ENCODE measurements around the gene CFD.

DNA sequence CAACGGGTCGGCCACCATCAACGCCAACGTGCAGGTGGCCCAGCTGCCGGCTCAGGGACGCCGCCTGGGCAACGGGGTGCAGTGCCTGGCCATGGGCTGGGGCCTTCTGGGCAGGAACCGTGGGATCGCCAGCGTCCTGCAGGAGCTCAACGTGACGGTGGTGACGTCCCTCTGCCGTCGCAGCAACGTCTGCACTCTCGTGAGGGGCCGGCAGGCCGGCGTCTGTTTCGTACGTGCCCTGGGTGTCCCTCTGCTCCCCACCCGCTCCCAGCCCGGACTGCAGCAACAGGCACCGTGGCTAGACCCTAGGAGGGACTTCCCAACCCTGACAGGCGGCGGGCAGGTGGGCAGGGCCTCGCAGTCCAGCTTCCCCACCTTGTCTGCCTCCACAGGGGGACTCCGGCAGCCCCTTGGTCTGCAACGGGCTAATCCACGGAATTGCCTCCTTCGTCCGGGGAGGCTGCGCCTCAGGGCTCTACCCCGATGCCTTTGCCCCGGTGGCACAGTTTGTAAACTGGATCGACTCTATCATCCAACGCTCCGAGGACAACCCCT, 3.8 kb upstream of the CFD start:
- TF ChIP-seq EZH2phosphoT487 (IDR thresholded peaks at IDR 0.05) = no peak
- TF ChIP-seq, protein P1, sequence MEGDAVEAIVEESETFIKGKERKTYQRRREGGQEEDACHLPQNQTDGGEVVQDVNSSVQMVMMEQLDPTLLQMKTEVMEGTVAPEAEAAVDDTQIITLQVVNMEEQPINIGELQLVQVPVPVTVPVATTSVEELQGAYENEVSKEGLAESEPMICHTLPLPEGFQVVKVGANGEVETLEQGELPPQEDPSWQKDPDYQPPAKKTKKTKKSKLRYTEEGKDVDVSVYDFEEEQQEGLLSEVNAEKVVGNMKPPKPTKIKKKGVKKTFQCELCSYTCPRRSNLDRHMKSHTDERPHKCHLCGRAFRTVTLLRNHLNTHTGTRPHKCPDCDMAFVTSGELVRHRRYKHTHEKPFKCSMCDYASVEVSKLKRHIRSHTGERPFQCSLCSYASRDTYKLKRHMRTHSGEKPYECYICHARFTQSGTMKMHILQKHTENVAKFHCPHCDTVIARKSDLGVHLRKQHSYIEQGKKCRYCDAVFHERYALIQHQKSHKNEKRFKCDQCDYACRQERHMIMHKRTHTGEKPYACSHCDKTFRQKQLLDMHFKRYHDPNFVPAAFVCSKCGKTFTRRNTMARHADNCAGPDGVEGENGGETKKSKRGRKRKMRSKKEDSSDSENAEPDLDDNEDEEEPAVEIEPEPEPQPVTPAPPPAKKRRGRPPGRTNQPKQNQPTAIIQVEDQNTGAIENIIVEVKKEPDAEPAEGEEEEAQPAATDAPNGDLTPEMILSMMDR (IDR thresholded peaks at IDR 0.05) = no peak
